Loucy (cell line): ENCODE results near the gene CHRNA1.

Experiments used
- H2AFZ ChIP-seq: fragments of 200-600 bp; sonication (generic); 2 replicates; pipeline ENCODE4 v1.6.0; 2016; ENCODE audit warnings: antibody characterized with exemption, mild to moderate bottlenecking, low read length, moderate library complexity
- H3F3A ChIP-seq: fragments of 200-600 bp; 2 replicates; pipeline ENCODE4 v1.6.0; 2016; ENCODE audit warnings: antibody characterized with exemption, low read depth, mild to moderate bottlenecking
- H3K27me3 ChIP-seq: fragments of 200-600 bp; sonication (generic); 2 replicates; pipeline ENCODE4 v1.6.1; 2014; ENCODE audit warnings: low read length, mild to moderate bottlenecking; ENCODE audit not compliant: insufficient read depth, poor library complexity, severe bottlenecking
- H3K36me3 ChIP-seq: fragments of 200-600 bp; sonication (generic); 2 replicates; pipeline ENCODE4 v1.6.1; 2016; ENCODE audit warnings: low read length; ENCODE audit not compliant: insufficient read depth
- H3K4me1 ChIP-seq: fragments of 200-600 bp; sonication (generic); 2 replicates; pipeline ENCODE4 v1.5.1; 2014; ENCODE audit warnings: low read length, mild to moderate bottlenecking; ENCODE audit not compliant: insufficient read depth, poor library complexity, severe bottlenecking
- H3K4me2 ChIP-seq: fragments of 200-600 bp; sonication (generic); 2 replicates; pipeline ENCODE4 v1.6.0; 2014; ENCODE audit warnings: antibody characterized with exemption, low read length, low read depth, mild to moderate bottlenecking; ENCODE audit not compliant: poor library complexity, severe bottlenecking
- H3K4me3 ChIP-seq: fragments of 200-600 bp; sonication (generic); 2 replicates; pipeline ENCODE4 v1.5.1; 2014; ENCODE audit warnings: low read length, mild to moderate bottlenecking, mixed read lengths; ENCODE audit not compliant: poor library complexity, severe bottlenecking
- H3K79me2 ChIP-seq: fragments of 200-600 bp; sonication (generic); 2 replicates; pipeline ENCODE4 v1.6.1; 2014; ENCODE audit warnings: low read length; ENCODE audit not compliant: insufficient read depth
- H3K9ac ChIP-seq: fragments of 200-600 bp; sonication (generic); 2 replicates; pipeline ENCODE4 v1.6.0; 2014; ENCODE audit warnings: mild to moderate bottlenecking, low read depth, low read length, moderate library complexity; ENCODE audit not compliant: poor library complexity, severe bottlenecking
- H3K9me2 ChIP-seq: fragments of 200-600 bp; sonication (generic); replicated peaks from 2 replicates; pipeline ENCODE4 v1.6.1; 2016; ENCODE audit warnings: low read depth, low read length, mixed read lengths
- H3K9me3 ChIP-seq: fragments of 200-600 bp; sonication (generic); 2 replicates; pipeline ENCODE4 v1.6.1; 2014; ENCODE audit warnings: mild to moderate bottlenecking, antibody characterized with exemption, low read length, low read depth; ENCODE audit not compliant: insufficient read depth
- H4K20me1 ChIP-seq: fragments of 200-600 bp; sonication (generic); 2 replicates; pipeline ENCODE4 v1.6.0; 2014; ENCODE audit warnings: antibody characterized with exemption, low read length, mild to moderate bottlenecking; ENCODE audit not compliant: insufficient read depth, poor library complexity, severe bottlenecking
- CTCF ChIP-seq: fragments of 200-600 bp; sonication (generic); conservative IDR thresholded peaks from 2 replicates; pipeline ENCODE4 v1.5.1; 2014; ENCODE audit warnings: mild to moderate bottlenecking, antibody characterized with exemption, low read length
- EZH2phosphoT487 ChIP-seq: fragments of 200-600 bp; IDR thresholded peaks from 2 replicates; pipeline ENCODE4 v1.6.1; 2018; ENCODE audit warnings: antibody characterized with exemption, mild to moderate bottlenecking, moderate library complexity, borderline replicate concordance

CHRNA1 gene

GRCh38 chr2:174764280-174765255, at the start of gene CHRNA1:
Gene CHRNA1 (minus strand): TSS chr2:174764472. CDS start chr2:174764394, 78 bp downstream.
- H3K9me3 ChIP-seq: no peaks in the 10 kb centered on the region
- TF ChIP-seq EZH2phosphoT487 (no peak), CTCF (no peak)
- no peak within 1 kb of the TSS for H3K9ac ChIP-seq
- no peaks in the 10 kb centered on the region for H3K79me2 ChIP-seq
- H4K20me1 ChIP-seq: no peaks in the 10 kb centered on the region
- H2AFZ ChIP-seq: 0 out of 2 replicates have a peak within 1 kb of the TSS, but pooled peaks have one; percentile 13
- H3F3A ChIP-seq: no peaks in the 10 kb centered on the region
- H3K4me1 ChIP-seq: no peaks in the 10 kb centered on the region
- no peaks in the 10 kb centered on the region for H3K9me2 ChIP-seq
- no peak within 1 kb of the TSS for H3K4me2 ChIP-seq
- no peak within 1 kb of the TSS for H3K4me3 ChIP-seq
- no peaks in the 10 kb centered on the region for H3K36me3 ChIP-seq
- no peaks in the 10 kb centered on the region for H3K27me3 ChIP-seq

- Histone ChIP-seq H3F3A (no peaks in the 10 kb centered on the region), H3K4me3 (no peak overlapping the region), H4K20me1 (no peaks in the 10 kb centered on the region), H2AFZ (no peak overlapping the region), H3K79me2 (no peaks in the 10 kb centered on the region), H3K9me3 (no peaks in the 10 kb centered on the region), H3K36me3 (no peaks in the 10 kb centered on the region), H3K4me2 (no peak overlapping the region), H3K9ac (no peak overlapping the region), H3K4me1 (no peaks in the 10 kb centered on the region), H3K27me3 (no peaks in the 10 kb centered on the region), H3K9me2 (no peaks in the 10 kb centered on the region)
- no peak for TF ChIP-seq EZH2phosphoT487
- TF ChIP-seq CTCF: no peak
Measured at GRCh38 chr2:174812037-174812436, 47.8 kb upstream of the CHRNA1 start.

- no peaks in the 10 kb centered on the region for H3K9me3 ChIP-seq
Measured at GRCh38 chr2:174807931-174808330, 43.7 kb upstream of the CHRNA1 start.

More at GRCh38 chr2:174807931-174808330, 43.7 kb upstream of the CHRNA1 start:
- no peak overlapping the region for H3K4me2 ChIP-seq
- H3K4me3 ChIP-seq: no peak overlapping the region
- H3K27me3 ChIP-seq: no peaks in the 10 kb centered on the region
- no peaks in the 10 kb centered on the region for H3F3A ChIP-seq
- TF ChIP-seq CTCF (no peak), EZH2phosphoT487 (no peak)
- no peaks in the 10 kb centered on the region for H3K9me2 ChIP-seq
- no peaks in the 10 kb centered on the region for H4K20me1 ChIP-seq
- H3K79me2 ChIP-seq: no peaks in the 10 kb centered on the region
- H3K36me3 ChIP-seq: no peaks in the 10 kb centered on the region
- H2AFZ ChIP-seq: no peak overlapping the region
- no peak overlapping the region for H3K9ac ChIP-seq
- H3K4me1 ChIP-seq: no peaks in the 10 kb centered on the region
